HL-60 (cell line): ENCODE results near the gene SNTG2.

Experiments
- CTCF ChIP-seq: IDR thresholded peaks from one replicate; pipeline ENCODE4 v1.5.1; 2011; ENCODE audit warnings: low read length, control low read depth, inconsistent platforms; ENCODE audit not compliant: insufficient read depth
- REST ChIP-seq: IDR thresholded peaks from 2 replicates; pipeline ENCODE4 v1.6.1; 2012; ENCODE audit warnings: low read depth; ENCODE audit not compliant: insufficient replicate concordance

- TF ChIP-seq CTCF = no peak
- TF ChIP-seq REST = no peak
Observed at GRCh38 chr2:1277634-1278033, 327.0 kb downstream of the SNTG2 start.
